Measurements from ENCODE around the gene NXPE4. TPM values are rescaled to one million over a fixed set of nuclear protein-coding genes. Genes with fewer than 3 reads are reported as not detected.

Gene NXPE4
- total and polyA plus RNA-seq, 9 donors = 0.35 TPM; not detected in 8

DNA sequence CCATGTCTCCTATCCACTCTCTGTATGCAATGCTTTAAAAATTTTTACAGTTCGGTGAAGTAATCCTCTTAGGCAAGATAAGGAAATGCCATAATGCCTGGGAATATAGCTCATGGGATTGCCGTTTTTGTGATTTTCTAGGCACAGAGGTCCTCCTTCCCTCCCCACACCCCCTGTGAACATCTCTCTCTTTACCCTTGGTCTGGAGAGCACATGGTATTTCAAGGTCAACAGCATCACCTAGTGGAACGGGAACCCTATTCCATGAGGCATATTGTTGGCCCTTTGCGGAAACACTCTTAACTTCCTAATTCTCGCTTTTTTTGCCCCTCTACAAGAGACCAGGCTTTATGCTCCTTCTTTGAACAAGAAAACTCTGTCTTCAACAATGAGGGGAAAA lies 8.8 kb downstream of the NXPE4 start:
- no peak overlapping the region for H3K4me3 ChIP-seq
- no peaks in the 10 kb centered on the region for H3K27me3 ChIP-seq
- intact Hi-C loops (cut with DNase I) = loop anchor here in 1 of 4 donors (5.0 kb wide), 1 partner anchor 36 kb away; no protein-coding TSS in a partner anchor
- no peak for TF ChIP-seq POLR2A (IDR thresholded peaks at IDR 0.05)
- no peaks in the 10 kb centered on the region for H3K36me3 ChIP-seq
- DNase-seq = no peak
- H3K27ac ChIP-seq = no peak overlapping the region
- peaks cover 0 to 20% of the 10 kb centered on the region in 2 donors for H3K9me3 ChIP-seq
- no peaks in the 10 kb centered on the region for H3K4me1 ChIP-seq (ENCODE audit: insufficient read depth)
- WGBS, 3 donors = 92 to 95% (median 93%) methylated on average over 5 of the region's 5 CpGs

DNA sequence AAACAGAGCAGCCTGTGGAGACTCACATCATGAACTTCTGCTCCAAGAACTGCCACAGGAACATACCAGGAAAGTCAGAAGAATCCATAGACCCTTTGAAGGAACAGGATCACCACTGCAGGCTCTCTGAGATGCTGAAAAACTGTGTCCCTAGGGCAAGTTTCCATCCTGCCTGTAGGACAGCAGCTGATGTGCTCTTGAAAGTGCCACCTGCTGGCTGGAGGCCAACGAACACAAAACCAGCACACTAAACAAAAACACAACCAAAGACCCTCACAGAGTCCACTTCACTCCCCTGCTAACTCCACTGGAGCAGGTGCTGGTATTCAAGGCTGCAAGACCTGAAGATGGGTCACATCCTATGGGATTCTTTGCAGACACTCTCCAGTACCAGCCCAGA lies 23.9 kb downstream of the NXPE4 start:
- Histone ChIP-seq H3K27ac (no peak overlapping the region), H3K27me3 (no peaks in the 10 kb centered on the region), H3K4me3 (no peak overlapping the region), H3K4me1 (ENCODE audit: insufficient read depth) (no peaks in the 10 kb centered on the region), H3K9me3 (no peaks in the 10 kb centered on the region), H3K36me3 (no peaks in the 10 kb centered on the region)
- TF ChIP-seq POLR2A (IDR thresholded peaks at IDR 0.05) = no peak
- TF ChIP-seq, protein P1, sequence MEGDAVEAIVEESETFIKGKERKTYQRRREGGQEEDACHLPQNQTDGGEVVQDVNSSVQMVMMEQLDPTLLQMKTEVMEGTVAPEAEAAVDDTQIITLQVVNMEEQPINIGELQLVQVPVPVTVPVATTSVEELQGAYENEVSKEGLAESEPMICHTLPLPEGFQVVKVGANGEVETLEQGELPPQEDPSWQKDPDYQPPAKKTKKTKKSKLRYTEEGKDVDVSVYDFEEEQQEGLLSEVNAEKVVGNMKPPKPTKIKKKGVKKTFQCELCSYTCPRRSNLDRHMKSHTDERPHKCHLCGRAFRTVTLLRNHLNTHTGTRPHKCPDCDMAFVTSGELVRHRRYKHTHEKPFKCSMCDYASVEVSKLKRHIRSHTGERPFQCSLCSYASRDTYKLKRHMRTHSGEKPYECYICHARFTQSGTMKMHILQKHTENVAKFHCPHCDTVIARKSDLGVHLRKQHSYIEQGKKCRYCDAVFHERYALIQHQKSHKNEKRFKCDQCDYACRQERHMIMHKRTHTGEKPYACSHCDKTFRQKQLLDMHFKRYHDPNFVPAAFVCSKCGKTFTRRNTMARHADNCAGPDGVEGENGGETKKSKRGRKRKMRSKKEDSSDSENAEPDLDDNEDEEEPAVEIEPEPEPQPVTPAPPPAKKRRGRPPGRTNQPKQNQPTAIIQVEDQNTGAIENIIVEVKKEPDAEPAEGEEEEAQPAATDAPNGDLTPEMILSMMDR (IDR thresholded peaks at IDR 0.05) = no peak
- TF ChIP-seq EP300 (IDR thresholded peaks at IDR 0.05) = no peak
- DNase-seq = no peak
- 54 to 69% (median 65%) methylated on average over 1 of the region's 1 CpG for WGBS, 3 donors
- intact Hi-C loops (cut with DNase I) = no loop called here

DNA sequence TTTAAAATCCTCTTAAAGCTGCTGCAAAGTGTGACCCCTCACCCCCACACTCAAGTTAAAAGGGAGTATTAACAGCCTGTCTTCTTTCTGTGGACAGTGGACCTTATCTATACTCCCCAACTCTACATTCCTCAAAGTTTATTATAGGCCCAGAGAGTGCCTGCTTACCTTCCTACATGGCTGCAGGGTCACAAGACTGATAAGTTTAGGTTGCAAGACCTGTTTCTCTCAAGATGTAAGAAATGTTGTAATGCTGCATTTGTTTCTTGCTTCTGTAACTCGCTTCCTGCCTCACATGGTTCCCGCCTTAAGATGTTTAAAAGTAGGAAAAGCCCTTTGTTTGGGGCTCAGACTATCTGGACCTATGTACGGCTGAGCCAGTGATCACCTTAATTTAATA lies 25.8 kb downstream of the NXPE4 start:
- intact Hi-C loops (cut with DNase I) = no loop called here
- H3K36me3 ChIP-seq = no peaks in the 10 kb centered on the region
- no peaks in the 10 kb centered on the region for H3K9me3 ChIP-seq
- no peak for TF ChIP-seq EP300 (IDR thresholded peaks at IDR 0.05)
- TF ChIP-seq POLR2A (IDR thresholded peaks at IDR 0.05) = no peak
- TF ChIP-seq, protein P1 (IDR thresholded peaks at IDR 0.05) = no peak
- no peak overlapping the region for H3K4me3 ChIP-seq
- H3K4me1 ChIP-seq (ENCODE audit: insufficient read depth) = no peaks in the 10 kb centered on the region
- no peaks in the 10 kb centered on the region for H3K27me3 ChIP-seq
- 64 to 90% (median 80%) methylated on average over 3 of the region's 3 CpGs for WGBS, 3 donors
- no peak overlapping the region for H3K27ac ChIP-seq
- DNase-seq = no peak

GRCh38 chr11:114566276-114566675 lies 29.3 kb downstream of the NXPE4 start:
- no peak overlapping the region for H3K4me3 ChIP-seq
- no peak overlapping the region for H3K27ac ChIP-seq
- H3K9me3 ChIP-seq = no peaks in the 10 kb centered on the region
- no peaks in the 10 kb centered on the region for H3K4me1 ChIP-seq (ENCODE audit: insufficient read depth)
- H3K27me3 ChIP-seq = no peaks in the 10 kb centered on the region
- WGBS, 3 donors = 49 to 68% (median 67%) methylated on average over 2 of the region's 2 CpGs
- intact Hi-C loops (cut with DNase I) = no loop called here
- no peak for DNase-seq
- no peak for TF ChIP-seq POLR2A (IDR thresholded peaks at IDR 0.05)
- TF ChIP-seq, protein P1 (IDR thresholded peaks at IDR 0.05) = no peak
- TF ChIP-seq EP300 (IDR thresholded peaks at IDR 0.05) = no peak
- H3K36me3 ChIP-seq = no peaks in the 10 kb centered on the region

DNA sequence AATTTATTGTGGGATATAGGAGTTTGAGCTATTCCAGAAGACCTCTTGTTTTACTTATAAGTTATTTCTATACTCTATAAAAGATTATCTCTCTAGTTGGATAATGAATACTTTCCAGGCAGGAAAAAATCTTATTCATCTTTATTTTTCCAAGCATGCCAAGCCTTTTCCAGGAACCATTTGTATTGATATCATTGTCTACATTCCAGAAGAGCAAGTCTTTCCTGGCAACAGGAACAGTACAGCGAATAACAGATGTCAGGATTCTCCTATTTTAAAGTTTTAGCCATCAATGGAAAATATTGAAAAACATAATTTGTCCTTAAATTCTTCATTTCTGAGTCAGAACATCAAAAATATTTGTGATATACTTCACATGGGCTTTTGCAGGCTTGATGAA lies 30.8 kb downstream of the NXPE4 start:
- intact Hi-C loops (cut with DNase I) = no loop called here
- no peaks in the 10 kb centered on the region for H3K9me3 ChIP-seq
- no peak overlapping the region for H3K4me3 ChIP-seq
- no peak for DNase-seq
- no peak overlapping the region for H3K27ac ChIP-seq
- TF ChIP-seq EP300 (IDR thresholded peaks at IDR 0.05) (no peak), POLR2A (IDR thresholded peaks at IDR 0.05) (no peak)
- TF ChIP-seq, protein P1 (IDR thresholded peaks at IDR 0.05) = no peak
- H3K27me3 ChIP-seq = no peaks in the 10 kb centered on the region
- H3K4me1 ChIP-seq (ENCODE audit: insufficient read depth) = no peaks in the 10 kb centered on the region
- no peaks in the 10 kb centered on the region for H3K36me3 ChIP-seq
- 19 to 33% (median 20%) methylated on average over 1 of the region's 1 CpG for WGBS, 3 donors

All from ovary (tissue), 9 donors.